KMS-11 (cell line): Measurements from ENCODE around the gene CACNA1E.
"Not testable (repeated sequence)": the region's sequence is repeated elsewhere in the genome, so short reads cannot be mapped to it uniquely, and the experiment has no call there.

Experiments used
- H2AFZ ChIP-seq: fragments of 200-600 bp; sonication (generic); 2 replicates; pipeline ENCODE4 v1.6.1; 2016; ENCODE audit warnings: antibody characterized with exemption, mixed run types, low read depth
- H3K27ac ChIP-seq: fragments of 200-600 bp; sonication (generic); 2 replicates; pipeline ENCODE4 v1.6.1; 2016; ENCODE audit warnings: mild to moderate bottlenecking, mixed run types
- H3K27me3 ChIP-seq: fragments of 200-600 bp; sonication (generic); 2 replicates; pipeline ENCODE4 v1.6.1; 2017; ENCODE audit warnings: mild to moderate bottlenecking, low read depth, mixed run types, moderate library complexity; ENCODE audit not compliant: insufficient read depth
- H3K36me3 ChIP-seq: fragments of 200-600 bp; sonication (generic); 2 replicates; pipeline ENCODE4 v1.6.1; 2017; ENCODE audit warnings: mild to moderate bottlenecking, mixed run types; ENCODE audit not compliant: insufficient read depth
- H3K4me1 ChIP-seq: fragments of 200-600 bp; sonication (generic); 2 replicates; pipeline ENCODE4 v1.6.1; 2016; ENCODE audit warnings: mild to moderate bottlenecking, low read depth, mixed run types; ENCODE audit not compliant: poor library complexity, severe bottlenecking
- H3K4me2 ChIP-seq: fragments of 200-600 bp; sonication (generic); 2 replicates; pipeline ENCODE4 v1.7.0; 2016; ENCODE audit warnings: mild to moderate bottlenecking, mixed run types
- H3K4me3 ChIP-seq: fragments of 200-600 bp; sonication (generic); IDR thresholded peaks from 2 replicates; pipeline ENCODE4 v1.6.1; 2017; ENCODE audit warnings: low read depth, low read length, mixed read lengths; ENCODE audit not compliant: insufficient read depth
- H3K79me2 ChIP-seq: fragments of 200-600 bp; sonication (generic); 2 replicates; pipeline ENCODE4 v1.6.1; 2016; ENCODE audit warnings: low read depth, mixed run types; ENCODE audit not compliant: insufficient read depth
- H3K9ac ChIP-seq: fragments of 200-600 bp; sonication (generic); 2 replicates; pipeline ENCODE4 v1.6.1; 2016; ENCODE audit warnings: mild to moderate bottlenecking, mixed run types
- H4K20me1 ChIP-seq: fragments of 200-600 bp; sonication (generic); 2 replicates; pipeline ENCODE4 v1.6.1; 2016; ENCODE audit warnings: mild to moderate bottlenecking, mixed run types; ENCODE audit not compliant: insufficient read depth
- CTCF ChIP-seq: fragments of 200-600 bp; sonication (generic); conservative IDR thresholded peaks from 2 replicates; pipeline ENCODE4 v1.6.1; 2017; ENCODE audit warnings: low read depth, mild to moderate bottlenecking, antibody characterized with exemption, low read length, moderate library complexity, mixed read lengths

Gene CACNA1E

GRCh38 chr1:181517181-181517875 is 34.0 kb downstream of the CACNA1E start:
- no peak overlapping the region for H3K27ac ChIP-seq
- no peaks in the 10 kb centered on the region for H4K20me1 ChIP-seq
- no peak for TF ChIP-seq CTCF
- peaks cover 29% of the 10 kb centered on the region for H3K4me1 ChIP-seq
- H3K27me3 ChIP-seq, result no peaks in the 10 kb centered on the region
- H3K9ac ChIP-seq, result no peak overlapping the region
- no peak overlapping the region for H3K4me3 ChIP-seq
- no peak overlapping the region for H3K4me2 ChIP-seq
- H3K79me2 ChIP-seq, result no peaks in the 10 kb centered on the region
- H2AFZ ChIP-seq, result no peak overlapping the region
- no peaks in the 10 kb centered on the region for H3K36me3 ChIP-seq

- no peaks in the 10 kb centered on the region for H4K20me1 ChIP-seq
- no peak overlapping the region for H3K9ac ChIP-seq
- H2AFZ ChIP-seq, result no peak overlapping the region
- H3K27ac ChIP-seq, result no peak overlapping the region
- no peaks in the 10 kb centered on the region for H3K36me3 ChIP-seq
- no peak overlapping the region for H3K4me2 ChIP-seq
- H3K4me1 ChIP-seq, result peaks cover 29% of the 10 kb centered on the region
- no peak for TF ChIP-seq CTCF
- H3K4me3 ChIP-seq, result no peak overlapping the region
- no peaks in the 10 kb centered on the region for H3K79me2 ChIP-seq
- no peaks in the 10 kb centered on the region for H3K27me3 ChIP-seq
These were observed 34.8 kb downstream of the CACNA1E start for GRCh38 chr1:181518152-181518551.

- Histone ChIP-seq H3K27ac (no peak overlapping the region), H2AFZ (no peak overlapping the region), H3K9ac (no peak overlapping the region), H3K4me3 (no peak overlapping the region), H3K79me2 (no peaks in the 10 kb centered on the region), H4K20me1 (no peaks in the 10 kb centered on the region), H3K4me2 (no peak overlapping the region), H3K36me3 (no peaks in the 10 kb centered on the region), H3K27me3 (no peaks in the 10 kb centered on the region), H3K4me1 (no peaks in the 10 kb centered on the region)
- no peak for TF ChIP-seq CTCF
These were observed 39.5 kb downstream of the CACNA1E start for GRCh38 chr1:181522864-181523263.

GRCh38 chr1:181525104-181525721 is 41.9 kb downstream of the CACNA1E start:
- H2AFZ ChIP-seq, result no peak overlapping the region
- H4K20me1 ChIP-seq, result no peaks in the 10 kb centered on the region
- no peaks in the 10 kb centered on the region for H3K4me1 ChIP-seq
- TF ChIP-seq CTCF, result no peak
- no peak overlapping the region for H3K27ac ChIP-seq
- H3K79me2 ChIP-seq, result no peaks in the 10 kb centered on the region
- no peaks in the 10 kb centered on the region for H3K36me3 ChIP-seq
- no peak overlapping the region for H3K4me3 ChIP-seq
- no peak overlapping the region for H3K4me2 ChIP-seq
- no peaks in the 10 kb centered on the region for H3K27me3 ChIP-seq
- H3K9ac ChIP-seq, result no peak overlapping the region

GRCh38 chr1:181528241-181528640 is 44.9 kb downstream of the CACNA1E start:
- not testable (repeated sequence) for H3K79me2 ChIP-seq, H4K20me1 ChIP-seq, H3K27me3 ChIP-seq, H3K9ac ChIP-seq, H3K4me3 ChIP-seq, H2AFZ ChIP-seq, H3K4me1 ChIP-seq, H3K4me2 ChIP-seq, H3K27ac ChIP-seq, H3K36me3 ChIP-seq
